ENCODE measurements around the gene TMPO.
"Not testable (repeated sequence)": the region's sequence is repeated elsewhere in the genome, so short reads cannot be mapped to it uniquely, and the experiment has no call there.

TMPO gene
- 111 to 351 (median 218) reads per million in 17 experiments for total RNA-seq

- peak; percentile 98 to 99 (median 98) for DNase-seq
These were observed at the start of gene TMPO for GRCh38 chr12:98515287-98516110. Gene TMPO, plus strand, starts transcription at chr12:98515590. Its CDS starts 278 bp downstream, at chr12:98515868.

DNA sequence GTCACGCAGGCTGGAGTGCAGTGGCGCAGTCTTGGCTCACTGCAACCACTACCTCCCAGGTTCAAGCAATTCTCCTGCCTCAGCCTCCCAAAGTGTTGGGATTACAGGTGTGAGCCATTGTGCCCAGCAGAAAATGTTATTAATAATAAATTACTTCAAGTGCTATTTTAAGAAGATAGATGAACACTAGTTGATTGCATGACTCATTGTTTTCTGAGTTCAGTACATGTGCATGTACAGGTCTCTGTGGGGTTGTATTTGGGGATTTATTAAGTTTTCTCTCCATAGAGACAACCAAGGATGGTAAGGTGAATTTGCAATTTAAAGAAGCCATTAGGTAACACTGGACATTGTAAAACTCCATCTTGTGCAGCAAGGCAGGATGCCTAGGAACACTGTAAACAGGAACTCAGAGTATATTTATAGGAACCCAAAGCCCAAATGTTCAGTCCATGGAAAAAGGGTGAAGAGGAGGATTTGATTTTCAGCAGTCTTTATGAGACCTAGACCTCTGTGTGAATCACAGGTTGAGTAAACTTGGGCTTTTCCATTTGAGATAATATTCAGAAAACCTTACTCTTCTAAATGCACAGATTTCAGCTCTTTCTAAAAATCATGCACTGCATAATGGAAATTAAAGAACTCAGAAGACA, 49.3 kb upstream of the TMPO start:
- peak in 3 of 4 experiments; percentile 40 to 55 (median 44) for DNase-seq

- DNase-seq, result peak; percentile 32 to 73 (median 50)
These were observed 48.6 kb upstream of the TMPO start for GRCh38 chr12:98466640-98467400.

- DNase-seq, result peak in 3 of 4 experiments; percentile 44 to 50 (median 47)
These were observed 46.3 kb upstream of the TMPO start for GRCh38 chr12:98469109-98469508.

DNA sequence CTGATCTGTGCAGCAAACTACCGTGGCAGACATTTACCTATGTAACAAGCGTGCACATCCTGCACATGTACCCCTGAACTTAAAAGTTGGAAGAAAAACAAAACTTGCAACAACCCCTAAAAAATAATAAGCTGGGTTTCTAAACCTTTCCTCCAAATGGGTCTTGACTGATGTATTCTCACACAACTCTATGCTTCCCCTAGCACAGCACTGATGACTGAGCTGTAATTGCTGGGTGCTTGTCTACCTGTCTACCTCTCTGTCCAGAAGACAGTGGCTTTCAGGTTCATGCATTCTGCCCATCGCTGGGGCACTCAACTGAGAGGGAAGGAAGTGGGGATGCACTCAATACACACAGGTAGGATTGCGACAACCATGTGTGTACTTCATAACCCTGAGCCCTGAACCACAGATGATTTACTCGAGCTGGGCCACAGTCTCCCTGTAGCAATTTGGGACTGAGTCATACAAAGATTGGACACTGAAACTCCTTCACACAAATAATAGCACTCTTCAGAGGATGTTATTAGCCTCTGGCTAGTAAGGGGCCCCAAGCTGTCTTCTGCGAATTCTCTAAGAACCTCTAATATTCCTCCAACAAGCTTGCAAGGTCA, 44.8 kb upstream of the TMPO start:
- DNase-seq, result no peak

- peak in 2 of 4 experiments; percentile 25 to 38 for DNase-seq
These were observed 44.3 kb upstream of the TMPO start for GRCh38 chr12:98471085-98471484.

- DNase-seq, result no peak
These were observed 39.9 kb upstream of the TMPO start for GRCh38 chr12:98475565-98475908.

GRCh38 chr12:98478606-98479005, 36.8 kb upstream of the TMPO start:
- no peak for DNase-seq

- DNase-seq, result no peak
These were observed 31.5 kb upstream of the TMPO start for GRCh38 chr12:98483621-98484503.

- no peak for DNase-seq
These were observed 29.5 kb upstream of the TMPO start for GRCh38 chr12:98485792-98486340.

- DNase-seq, result not testable (repeated sequence)
These were observed 27.0 kb upstream of the TMPO start for GRCh38 chr12:98488416-98488815.

DNA sequence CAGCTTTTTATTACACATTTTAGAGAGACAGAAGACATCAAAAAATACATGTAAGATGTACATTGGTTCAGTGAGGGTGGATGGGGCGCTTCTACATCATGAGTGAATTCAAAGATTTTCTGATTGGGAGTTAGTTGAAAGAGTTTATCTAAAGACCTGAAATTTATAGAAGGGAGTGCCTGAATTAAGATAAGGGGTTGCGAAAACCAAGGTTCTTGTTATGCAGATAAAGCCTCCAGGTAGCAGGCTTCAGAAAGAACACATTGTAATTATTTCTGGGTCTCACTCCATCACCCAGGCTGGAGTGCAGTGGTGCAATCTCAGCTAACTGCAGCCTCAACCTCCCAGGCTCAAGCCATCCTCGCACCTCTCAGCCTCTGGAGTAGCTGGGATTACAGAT, 26.2 kb upstream of the TMPO start:
- no peak for DNase-seq

DNA sequence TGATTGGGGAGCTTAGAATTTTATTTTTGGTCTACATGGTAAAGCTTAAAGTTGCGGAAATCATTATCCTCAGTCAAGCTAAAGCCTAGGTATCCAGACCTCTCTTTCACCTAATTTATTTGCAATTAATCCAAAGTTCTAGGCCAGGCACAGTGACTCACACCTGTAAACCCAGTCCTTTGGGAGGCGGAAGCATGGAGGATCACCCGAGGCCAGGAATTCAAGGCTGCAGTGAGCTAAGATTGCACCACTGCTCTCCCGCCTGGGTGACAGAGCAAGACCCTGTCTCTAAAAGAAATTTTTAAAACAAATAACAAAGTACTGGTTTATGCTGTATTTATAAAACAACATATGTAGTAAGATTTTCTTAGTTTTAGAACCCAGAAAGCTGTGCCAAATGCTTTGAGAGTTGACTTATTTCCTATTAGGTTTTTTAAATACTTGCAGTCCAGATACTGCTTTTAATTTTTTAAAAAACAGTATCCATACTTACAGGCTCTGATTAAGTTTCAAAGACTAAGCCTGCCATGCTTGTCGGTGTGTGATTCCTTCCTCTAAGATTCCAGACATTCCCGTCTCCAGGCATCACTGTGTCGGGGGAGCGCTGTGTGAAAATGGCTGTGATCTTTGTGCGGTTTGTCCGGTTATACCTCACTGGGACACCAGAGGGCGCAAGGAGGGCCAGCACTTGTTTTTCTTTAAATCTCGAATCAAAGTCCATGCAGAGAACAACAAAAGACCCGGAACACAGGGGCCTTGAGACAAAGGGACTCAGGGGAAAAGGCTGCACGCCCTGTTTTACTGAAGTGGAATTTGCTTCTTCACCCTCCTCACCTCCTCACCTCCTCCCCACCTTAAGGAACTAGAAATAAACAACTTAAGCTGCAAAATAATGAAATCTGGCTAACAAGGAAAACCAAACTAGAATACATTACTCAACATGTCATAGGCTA, 24.6 kb upstream of the TMPO start:
- DNase-seq, result peak; percentile 84 to 92 (median 90)

GRCh38 chr12:98492580-98493140, 22.7 kb upstream of the TMPO start:
- DNase-seq, result no peak

DNA sequence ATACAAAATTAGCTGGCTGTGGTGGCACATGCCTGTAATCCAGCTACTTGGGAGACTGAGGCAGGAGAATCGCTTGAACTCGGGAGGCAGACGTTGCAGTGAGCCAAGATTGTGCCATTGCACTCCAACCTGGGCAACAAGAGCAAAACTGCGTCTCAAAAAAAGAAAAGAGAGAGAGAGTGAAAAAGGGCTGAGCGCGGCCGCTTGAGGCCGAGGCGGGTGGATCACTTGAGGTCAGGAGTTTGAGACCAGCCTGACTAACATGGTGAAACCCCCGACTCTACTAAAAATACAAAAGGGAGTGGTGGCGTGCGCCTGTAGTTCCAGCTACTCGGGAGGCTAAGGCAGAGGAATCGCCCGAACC, 14.1 kb upstream of the TMPO start:
- not testable (repeated sequence) for DNase-seq

- peak; percentile 93 to 97 (median 94) for DNase-seq
These were observed 12.1 kb upstream of the TMPO start for GRCh38 chr12:98503342-98503591.

DNA sequence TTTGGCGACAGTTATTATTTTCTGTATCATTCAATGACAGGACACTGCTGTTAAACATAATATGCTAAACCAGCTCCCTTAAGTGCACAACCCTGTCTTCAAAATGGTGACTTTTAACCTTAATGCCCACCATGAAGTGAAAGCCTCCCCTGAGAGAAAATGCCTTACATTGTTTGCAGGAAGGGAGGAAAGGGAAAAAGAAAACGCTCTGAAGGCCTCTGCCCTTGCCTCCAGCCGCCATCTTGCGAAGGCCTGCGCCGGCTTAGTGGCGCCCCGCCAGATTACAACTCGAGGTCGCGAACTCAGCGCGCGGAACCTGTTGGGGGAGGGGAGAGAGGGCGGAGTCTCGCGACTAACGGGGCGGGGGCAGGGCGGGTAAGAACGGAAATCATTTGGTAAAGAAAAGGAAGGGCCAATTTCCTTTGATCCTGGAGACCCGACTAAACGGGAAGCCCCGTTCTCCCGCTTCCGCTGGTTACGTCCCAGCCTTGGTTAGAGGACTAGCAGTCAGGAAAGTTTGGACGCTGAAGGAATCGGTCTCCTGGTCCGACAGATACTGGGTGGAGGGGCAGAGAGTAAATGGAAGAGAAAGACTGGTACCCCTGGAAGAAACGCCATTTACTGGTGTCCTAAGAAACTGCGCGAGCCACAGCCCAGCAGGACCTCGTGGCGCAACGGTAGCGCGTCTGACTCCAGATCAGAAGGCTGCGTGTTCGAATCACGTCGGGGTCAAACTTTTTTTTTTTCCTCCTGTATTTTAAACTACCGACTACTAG, 11.6 kb upstream of the TMPO start:
- DNase-seq, result peak; percentile 96 to 99 (median 97)

GRCh38 chr12:98504368-98504617, 11.1 kb upstream of the TMPO start:
- no peak for DNase-seq

DNA sequence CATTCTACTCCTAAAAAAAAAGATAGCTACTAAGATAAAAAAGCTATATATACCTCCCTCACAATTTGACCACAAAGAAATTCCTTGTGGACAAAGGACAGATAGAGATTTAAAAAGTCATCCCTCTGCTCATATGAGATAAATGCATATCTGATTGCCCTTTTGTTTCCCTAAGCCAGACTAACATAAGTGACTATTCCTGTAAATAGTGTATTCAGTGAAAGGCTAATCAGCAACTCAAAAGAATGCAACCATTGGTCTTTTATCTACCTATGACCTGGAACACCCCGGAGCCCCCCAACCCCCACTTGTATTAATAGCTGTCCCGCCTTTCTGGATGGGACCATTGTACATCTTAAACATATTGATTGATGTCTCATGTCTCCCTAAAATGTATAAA, 6.3 kb upstream of the TMPO start:
- DNase-seq, result no peak

DNA sequence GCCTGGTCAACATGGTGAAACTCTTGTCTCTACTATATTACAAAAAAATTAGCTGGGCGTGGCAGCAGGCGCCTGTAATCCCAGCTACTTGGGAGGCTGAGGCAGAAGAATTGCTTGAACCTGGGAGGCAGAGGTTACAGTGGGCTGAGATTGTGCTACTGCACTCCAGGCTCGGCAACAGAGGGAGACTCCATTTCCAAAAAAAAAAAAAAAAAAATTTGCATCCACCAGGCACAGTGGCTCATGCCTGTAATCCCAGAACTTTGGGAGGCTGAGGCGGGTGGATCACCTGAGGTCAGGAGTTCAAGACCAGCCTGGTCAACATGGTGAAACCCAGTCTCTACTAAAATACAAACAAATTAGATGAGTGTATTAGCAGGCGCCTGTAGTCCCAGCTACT, 3.6 kb upstream of the TMPO start:
- not testable (repeated sequence) for DNase-seq

Measured in suppressor macrophage (primary cell).